NCI-H69 (cell line): ENCODE data around the gene PROK1.
A peak's percentile ranks its signal among the peaks of the same experiment; 100 is the strongest.

Experiments used
- DNase-seq: peaks from one replicate; lab custom pipeline; 2025; lab: John Stamatoyannopoulos, UW

The PROK1 gene

DNA sequence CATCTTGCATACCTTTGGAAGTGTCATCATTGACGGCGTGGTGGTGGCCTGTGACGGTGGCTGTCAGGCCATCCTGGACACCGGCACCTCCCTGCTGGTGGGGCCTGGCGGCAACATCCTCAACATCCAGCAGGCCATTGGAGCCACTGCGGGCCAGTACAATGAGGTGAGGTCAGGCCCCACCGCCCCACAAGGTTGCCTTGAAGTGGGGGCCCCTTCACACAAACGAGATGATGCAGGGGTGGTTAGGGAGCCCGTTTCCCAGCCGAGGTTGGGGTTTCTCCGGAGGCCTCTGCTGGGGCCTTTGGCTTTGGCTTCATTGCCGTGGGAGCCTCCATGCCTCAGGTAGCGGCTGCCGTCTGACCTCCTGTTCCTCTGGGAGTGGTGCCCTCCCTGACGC lies 38.5 kb downstream of the PROK1 start:
- no peak for DNase-seq

DNA sequence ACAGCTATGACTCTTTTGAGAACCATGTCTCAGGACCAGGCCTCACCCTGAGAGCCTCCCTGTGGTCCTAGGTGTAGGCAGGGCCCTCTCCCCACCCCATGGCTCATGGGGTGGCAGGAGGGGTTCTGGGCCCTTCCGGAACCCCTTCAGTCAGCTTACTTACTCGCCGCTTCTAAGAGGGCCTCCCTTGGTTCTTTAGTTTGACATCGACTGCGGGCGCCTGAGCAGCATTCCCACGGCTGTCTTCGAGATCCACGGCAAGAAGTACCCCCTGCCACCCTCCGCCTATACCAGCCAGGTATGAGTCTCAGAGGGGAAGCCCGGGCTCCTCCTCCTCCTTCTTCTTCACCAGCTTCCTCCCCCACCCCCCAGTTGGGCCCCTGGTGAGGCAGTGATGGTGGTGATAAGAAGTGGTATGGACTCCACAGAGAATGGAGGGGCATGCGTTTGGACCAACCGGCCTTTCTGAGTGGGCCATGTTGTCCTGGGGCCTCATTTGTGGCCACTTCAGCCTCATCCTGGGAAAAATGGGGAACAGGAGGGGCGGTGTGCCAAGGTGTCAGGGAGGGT lies 39.1 kb downstream of the PROK1 start:
- DNase-seq, result peak; percentile 27

DNA sequence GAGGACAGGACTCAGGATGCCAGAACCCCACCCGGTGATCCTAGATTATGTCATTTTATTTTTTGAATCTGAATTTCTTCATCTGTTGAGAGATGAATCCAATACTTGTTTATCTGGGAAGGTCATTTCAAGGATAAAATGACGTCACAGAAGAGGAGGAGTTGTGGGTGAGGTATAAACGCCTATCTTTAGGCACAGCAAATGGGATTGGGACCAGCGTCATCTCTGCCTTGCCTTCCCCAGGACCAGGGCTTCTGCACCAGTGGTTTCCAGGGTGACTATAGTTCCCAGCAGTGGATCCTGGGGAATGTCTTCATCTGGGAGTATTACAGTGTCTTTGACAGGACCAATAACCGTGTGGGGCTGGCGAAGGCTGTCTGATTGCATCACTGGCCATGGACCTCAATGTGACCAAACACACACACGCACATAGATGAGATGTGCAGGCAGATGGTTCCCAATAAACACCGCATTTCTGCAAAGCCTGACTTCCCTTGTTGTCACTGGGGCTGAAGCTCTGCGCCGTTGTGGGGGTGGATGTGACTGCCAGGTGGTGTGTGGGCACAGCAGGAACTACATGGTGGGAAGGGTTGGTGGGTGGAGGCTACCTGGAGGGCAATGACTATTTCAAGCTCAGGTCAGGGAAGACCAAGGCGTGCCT lies 40.0 kb downstream of the PROK1 start:
- peak; percentile 13 for DNase-seq

DNA sequence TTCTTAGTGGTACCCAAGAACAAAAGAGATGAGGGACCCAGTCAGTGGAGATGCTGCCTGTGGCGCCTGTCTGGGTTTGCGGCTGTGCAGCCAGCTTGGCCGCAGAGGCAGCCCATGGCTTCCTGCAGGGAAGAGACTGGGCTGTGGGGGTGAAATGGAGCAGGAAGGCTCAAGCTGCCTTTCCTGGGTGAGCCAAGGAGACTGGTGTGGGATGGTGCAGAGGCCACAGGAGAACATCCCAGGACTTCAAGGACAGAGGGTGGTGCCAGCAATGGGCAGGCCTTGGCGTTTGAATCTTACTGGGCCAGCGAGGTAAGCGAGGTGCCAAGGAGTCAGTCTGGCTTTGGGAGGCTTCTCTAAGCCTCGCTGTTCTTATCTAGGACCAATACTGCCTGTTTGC lies 41.6 kb downstream of the PROK1 start:
- no peak for DNase-seq

DNA sequence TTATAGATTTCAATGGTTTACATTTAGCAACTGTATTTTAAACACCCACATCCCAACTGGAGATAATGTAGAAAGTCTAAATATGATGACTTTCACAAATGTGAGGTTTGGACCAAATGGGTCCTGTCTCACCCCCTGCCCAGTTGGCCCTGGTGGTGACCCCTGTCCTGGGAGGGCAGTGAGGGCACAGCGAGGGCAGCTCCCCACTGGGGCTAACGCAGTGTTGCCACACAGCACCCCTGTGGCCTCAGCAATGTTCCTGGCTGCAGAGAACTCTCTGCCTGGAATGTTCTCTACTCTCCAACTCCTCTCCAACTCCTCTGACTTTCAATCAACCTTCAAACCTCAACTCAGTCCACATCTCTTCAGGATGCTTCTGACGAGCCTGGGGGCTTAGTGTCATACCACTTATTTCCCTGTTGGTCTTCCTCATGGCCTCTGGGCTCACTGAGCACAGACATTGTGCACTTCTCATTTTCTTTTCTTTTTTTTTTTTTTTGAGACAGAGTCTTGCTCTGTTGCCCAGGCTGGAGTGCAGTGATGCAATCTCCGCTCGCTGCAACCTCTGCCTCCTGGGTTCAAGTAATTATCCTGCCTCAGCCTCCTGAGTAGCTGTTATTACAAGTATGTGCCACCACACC lies 42.2 kb downstream of the PROK1 start:
- DNase-seq, result no peak

DNA sequence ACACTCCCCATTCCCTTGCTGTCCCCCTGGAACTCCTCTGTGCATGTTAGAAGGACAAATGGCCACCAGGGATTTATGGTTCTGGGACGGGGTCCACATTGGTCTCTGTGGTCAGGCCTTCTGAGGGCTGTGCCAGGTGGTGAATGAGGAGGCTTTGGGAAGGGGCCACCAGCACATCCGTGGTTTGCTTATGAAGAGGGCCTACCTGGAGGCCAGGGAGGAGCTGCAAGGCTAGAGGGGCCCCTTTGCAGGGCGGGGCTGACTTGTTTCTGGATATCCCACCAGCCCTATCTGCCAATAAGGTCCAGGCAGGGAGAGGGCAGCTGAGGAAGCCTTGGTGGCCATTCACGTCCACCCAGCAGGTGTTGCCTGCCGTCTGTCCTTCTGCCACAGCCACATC lies 43.1 kb downstream of the PROK1 start:
- DNase-seq, result no peak

DNA sequence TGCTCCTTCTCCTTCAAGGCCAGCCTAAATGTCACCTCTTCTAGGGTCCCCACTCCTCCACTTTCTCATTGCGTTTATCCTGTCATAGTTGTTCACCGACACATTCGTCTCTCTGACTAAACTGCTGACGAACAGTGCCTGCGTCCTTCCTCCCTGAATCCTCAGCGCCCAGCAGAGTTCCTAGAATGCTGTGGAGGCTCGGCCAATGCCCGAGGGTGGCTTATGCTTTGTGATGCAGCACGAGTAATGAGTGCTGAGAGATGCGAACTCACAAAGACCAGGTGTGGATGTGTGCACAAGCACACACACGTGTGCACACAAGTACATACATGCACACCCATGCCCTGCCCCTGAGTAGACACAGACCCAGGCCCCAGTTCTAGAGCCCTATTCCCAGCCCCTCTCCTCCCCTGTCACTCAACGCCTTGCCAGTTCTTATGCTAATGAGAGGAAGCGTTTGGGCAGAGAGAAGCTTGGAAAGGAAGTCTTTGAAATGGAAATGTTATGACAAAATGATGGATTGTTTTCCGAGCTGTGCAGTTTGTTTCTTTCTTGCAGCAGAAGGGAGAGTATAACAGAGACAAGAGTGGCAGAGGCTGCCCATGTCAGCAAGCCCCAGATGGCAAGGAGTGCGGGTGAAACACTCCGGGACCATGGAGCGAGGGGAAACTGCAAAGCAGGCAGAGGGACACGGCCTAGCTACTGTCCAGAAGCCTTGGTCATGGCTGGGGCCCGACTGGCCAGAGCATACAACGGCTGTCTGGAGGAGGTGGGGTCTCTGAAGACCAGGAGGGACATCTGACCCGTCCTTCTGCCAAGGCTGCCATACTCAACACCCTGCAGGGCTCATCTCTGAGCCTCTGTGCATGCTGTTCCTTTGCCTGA lies 43.8 kb downstream of the PROK1 start:
- no peak for DNase-seq

DNA sequence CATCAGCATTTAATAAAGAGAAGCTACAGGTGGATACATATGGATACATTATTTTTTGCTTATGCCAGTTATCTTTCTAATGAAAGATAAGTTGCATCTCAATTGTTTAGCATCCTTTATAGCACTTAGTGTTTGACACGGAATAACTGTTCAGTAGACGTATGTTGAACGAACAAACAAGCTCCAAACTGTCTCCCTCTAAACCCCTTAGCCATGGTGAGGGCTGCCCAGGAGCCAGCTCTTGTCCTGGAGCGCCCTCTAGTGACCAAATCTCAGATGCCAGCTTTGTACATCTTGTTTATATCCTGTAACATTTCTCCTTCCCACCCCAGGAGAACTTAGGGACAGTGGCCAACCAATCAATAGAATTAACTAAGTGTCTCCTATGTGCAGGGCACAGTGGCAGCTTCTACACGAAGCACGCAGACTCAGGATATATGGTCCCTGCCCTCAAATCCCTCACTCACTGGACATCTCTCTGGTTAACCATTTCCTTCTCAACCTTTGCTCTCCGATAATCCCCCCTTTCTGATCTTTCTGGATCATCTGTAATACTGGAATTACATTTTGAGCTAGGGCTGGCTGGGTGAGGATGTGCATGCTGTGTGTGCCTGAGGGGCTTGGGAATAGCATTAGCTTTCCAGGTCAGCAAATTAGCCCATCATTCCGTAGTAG lies 45.1 kb downstream of the PROK1 start:
- peak; percentile 73 for DNase-seq

DNA sequence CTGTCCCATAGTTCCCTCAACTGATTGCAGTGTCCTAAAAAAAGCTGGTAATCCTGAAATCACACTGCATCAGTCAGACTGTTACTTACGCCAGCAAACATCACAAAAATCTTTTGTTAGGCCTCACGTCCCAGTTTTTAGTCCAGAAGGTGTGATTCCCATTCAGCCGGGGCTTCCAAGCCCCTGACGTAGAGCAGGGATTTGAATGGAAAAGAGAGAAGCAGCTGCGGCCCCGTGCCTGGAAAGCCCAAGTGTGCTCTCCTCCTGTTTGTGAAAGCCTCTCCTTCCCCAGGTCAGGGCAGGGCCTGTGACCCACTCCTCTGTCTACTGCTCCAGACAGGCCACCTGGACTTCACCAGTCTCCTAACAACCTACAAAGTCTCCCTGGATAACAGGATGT lies 47.3 kb downstream of the PROK1 start:
- DNase-seq, result no peak

DNA sequence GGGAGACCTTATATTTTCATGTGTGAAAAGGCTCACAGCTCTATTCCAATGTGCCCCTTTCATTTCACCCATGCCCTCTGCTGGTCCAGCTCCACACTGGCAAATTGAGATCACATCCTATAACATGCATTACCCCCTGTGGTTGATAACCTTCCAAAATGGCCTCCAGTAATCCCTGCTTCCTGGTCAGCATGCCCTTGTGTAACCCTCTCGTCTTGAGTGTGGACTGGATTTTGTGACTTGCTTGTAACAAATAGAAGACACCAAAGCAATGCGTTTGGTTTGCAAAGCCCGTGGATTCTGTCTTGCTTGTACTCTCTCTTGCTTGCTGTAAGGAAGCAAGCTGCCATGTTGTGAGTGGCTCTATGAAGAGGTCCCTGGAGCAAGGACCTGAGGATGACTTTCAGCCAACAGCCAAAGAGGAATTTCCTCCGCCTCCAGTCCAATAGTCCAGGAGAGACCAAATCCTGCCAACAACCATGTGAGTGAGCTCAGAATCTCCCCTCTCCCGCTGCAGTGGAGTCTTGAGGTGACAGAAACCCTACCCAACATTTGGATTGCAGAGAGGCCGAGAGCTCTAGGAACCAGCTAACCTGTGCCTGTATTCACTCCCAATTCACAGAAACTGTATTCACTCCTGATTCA lies 50.7 kb downstream of the PROK1 start:
- DNase-seq, result no peak

DNA sequence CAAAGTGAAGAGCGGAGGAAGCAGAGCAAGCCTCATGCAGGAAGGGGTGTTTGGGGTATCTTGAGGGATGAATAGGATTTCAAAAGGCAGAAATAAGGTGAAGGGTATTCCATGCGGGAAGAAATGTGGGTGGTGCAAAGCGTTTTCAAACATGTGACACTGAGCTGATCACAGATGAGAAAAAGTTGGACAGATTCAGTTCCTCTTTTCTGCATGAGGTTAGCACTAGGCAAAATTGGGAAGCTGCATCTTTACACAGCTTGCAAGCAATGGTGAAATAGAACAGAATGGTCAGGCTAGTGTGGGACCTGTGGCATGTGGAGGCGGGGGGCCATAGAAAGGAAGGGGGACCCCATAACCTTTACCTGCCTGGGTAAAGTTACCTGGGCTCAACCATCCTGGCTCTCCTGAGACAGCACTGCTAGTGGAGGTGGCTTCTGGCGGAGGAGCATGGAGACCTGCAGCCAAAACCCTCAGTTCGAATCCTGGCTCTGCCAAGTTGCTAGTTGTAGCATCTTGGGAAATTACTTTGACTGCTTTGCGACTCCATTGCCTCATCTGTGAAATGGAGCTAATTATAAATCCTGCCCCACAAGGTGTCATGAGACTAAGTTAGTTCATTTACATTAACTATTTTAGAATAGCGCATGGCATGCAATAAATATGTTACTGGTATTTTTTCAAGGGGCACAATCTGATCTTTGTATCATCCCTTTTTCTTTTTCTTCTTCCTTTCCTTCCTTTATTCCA lies 51.6 kb downstream of the PROK1 start:
- no peak for DNase-seq

DNA sequence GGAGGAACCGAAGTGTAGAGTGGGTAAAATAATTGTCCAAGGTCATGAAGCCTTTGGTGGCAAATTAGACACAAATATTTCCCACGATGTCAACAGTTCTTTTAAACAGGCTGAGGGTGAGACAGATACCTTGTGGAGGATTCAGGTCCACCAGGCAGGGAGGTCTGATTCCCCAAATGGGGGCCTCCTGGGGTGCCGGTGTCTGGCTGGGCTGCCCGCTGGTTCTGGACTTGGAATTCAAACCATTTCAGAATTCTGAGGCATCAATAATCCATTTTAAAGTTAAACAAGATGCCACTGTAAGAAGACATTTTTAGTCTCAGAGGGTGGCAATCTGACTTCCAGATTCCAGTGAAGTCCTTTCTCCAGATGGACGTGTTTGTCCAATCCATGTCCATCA lies 52.5 kb downstream of the PROK1 start:
- DNase-seq, result no peak

DNA sequence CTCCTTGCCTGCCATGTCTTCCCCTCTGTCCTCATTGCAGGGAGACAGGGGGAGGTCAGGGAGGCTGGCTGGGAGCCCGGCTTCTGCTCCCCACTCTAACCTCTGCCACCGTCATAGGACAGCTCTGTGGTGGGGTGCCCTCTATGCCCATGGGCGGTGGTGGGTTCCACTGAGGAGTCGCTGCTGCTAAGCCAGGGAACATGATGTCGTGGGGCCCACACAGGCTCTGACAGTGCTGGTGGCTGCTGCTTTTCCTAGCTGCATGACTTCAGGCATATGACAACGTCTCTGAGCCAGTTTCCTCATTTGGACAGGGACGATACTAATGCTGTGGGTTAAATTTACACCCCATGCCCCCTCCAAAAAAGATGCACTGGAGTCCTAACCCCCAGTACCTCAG lies 53.3 kb downstream of the PROK1 start:
- DNase-seq, result no peak

DNA sequence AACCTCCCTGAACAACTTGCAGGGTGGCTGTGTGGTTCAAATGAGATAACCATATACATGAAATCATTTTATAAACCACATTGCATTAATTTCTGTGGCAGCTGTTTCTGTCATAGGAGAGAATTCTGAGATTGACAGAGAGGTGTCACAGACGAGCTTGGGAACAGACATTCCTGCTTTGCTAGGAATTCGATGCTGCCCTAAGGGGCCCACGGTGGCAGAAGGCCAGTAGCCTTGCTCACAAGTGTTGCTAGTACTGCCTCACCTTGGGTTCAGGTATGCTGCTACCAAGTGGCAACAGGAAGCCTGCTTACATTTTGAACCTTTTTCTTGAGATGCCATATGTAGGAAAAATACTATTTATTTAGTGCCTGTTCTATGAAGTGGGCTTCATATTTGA lies 54.6 kb downstream of the PROK1 start:
- no peak for DNase-seq

DNA sequence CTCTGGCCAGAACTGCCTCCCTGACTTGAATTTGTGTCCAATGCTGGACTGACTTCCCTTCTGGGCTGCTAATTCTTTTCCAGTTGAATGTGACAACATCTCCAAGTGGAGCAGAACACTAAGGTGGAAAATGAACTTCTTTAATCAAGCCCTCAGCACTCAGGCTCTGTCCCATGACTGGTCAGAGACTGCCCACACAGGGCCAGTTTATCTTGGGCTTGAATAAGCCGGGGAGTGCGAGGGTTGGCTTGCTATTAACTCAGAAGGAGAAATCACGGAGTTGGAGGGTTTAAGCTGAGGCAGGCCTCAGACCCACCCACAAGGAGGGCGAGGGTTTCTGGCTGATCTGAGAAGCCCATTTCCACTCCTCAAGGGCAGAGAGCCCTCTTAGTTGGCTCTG lies 55.6 kb downstream of the PROK1 start:
- DNase-seq, result no peak
